ENCODE results near the gene FARP1.

DNA sequence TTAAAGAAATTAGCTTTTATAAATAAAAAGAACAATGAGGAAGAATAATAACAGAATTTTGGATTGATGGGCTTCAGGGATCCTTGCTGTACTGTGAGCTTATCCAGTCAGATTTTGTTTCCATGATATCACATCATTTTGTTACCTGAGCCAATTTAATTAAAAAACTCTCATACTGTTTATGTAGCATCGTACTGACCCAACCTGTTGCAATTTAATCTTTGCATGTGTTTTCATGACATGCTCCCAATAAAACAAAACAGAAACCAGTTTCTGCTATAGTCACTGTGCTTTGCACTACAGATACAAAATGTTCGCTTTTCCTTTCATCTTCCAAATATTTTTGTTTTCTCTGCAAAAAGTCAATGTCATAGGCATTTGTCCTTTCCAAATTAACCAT is 143.9 kb downstream of the FARP1 start:
- TF ChIP-seq, protein P1, sequence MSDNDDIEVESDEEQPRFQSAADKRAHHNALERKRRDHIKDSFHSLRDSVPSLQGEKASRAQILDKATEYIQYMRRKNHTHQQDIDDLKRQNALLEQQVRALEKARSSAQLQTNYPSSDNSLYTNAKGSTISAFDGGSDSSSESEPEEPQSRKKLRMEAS (IDR thresholded peaks at IDR 0.05; ENCODE audit: low read depth): no peak
- TF ChIP-seq, protein P2, sequence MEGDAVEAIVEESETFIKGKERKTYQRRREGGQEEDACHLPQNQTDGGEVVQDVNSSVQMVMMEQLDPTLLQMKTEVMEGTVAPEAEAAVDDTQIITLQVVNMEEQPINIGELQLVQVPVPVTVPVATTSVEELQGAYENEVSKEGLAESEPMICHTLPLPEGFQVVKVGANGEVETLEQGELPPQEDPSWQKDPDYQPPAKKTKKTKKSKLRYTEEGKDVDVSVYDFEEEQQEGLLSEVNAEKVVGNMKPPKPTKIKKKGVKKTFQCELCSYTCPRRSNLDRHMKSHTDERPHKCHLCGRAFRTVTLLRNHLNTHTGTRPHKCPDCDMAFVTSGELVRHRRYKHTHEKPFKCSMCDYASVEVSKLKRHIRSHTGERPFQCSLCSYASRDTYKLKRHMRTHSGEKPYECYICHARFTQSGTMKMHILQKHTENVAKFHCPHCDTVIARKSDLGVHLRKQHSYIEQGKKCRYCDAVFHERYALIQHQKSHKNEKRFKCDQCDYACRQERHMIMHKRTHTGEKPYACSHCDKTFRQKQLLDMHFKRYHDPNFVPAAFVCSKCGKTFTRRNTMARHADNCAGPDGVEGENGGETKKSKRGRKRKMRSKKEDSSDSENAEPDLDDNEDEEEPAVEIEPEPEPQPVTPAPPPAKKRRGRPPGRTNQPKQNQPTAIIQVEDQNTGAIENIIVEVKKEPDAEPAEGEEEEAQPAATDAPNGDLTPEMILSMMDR (IDR thresholded peaks at IDR 0.05): no peak
- TF ChIP-seq YY1 (IDR thresholded peaks at IDR 0.05; ENCODE audit: low read depth): no peak
